Testis (tissue), 3 donors: ENCODE data around the gene ABHD15. TPM values are rescaled to one million over a fixed set of nuclear protein-coding genes. Genes with fewer than 3 reads are reported as not detected.

Experiments used
- DNase-seq: peaks from one replicate; pipeline ENCODE4 v3.0.0-alpha.2; 2019
- H3K27ac ChIP-seq, 2 donors: fragments of 200-600 bp; sonication (generic); one replicate each; pipeline ENCODE4 v1.5.1; 2019
- H3K27me3 ChIP-seq: fragments of 200-600 bp; sonication (generic); one replicate; pipeline ENCODE4 v1.5.1; 2019
- H3K36me3 ChIP-seq: fragments of 200-600 bp; sonication (generic); one replicate; pipeline ENCODE4 v1.5.1; 2017; ENCODE audit warnings: low read depth; ENCODE audit errors: missing control alignments
- H3K4me1 ChIP-seq: fragments of 200-600 bp; sonication (generic); one replicate; pipeline ENCODE4 v1.5.1; 2019
- H3K4me3 ChIP-seq, 2 donors: fragments of 200-600 bp; sonication (generic); one replicate each; pipeline ENCODE4 v1.5.1; 2017 to 2019
- H3K9me3 ChIP-seq: fragments of 200-600 bp; sonication (generic); one replicate; pipeline ENCODE4 v1.5.1; 2017
- CTCF ChIP-seq, 3 experiments: fragments of 450-650 bp in 2 of 3; fragments of 200-600 bp in 1 of 3; sonication (generic) in 1 of 3; IDR thresholded peaks; one replicate each; pipeline ENCODE4 v1.5.1; 2016 to 2019; ENCODE audit warnings: antibody characterized with exemption in 3 of 3, mild to moderate bottlenecking in 2 of 3, moderate library complexity in 1 of 3
- POLR2A ChIP-seq: fragments of 450-650 bp; IDR thresholded peaks from one replicate; pipeline ENCODE4 v1.6.1; 2017; ENCODE audit warnings: antibody characterized with exemption, mild to moderate bottlenecking, moderate library complexity
- WGBS, 2 donors: methylation state at CpG; one replicate each; pipeline ENCODE4 v1.1.5; 2018; 5-methylcytosine and 5-hydroxymethylcytosine counted together
- intact Hi-C: fragments of 100-400 bp; cut with DNase I; formaldehyde crosslinking; loops from one replicate; pipeline ENCODE4 v1.15.1; 2023; ENCODE audit warnings: low total_unique reads
- polyA plus RNA-seq: library from polyadenylated mRNA; stranded (reverse); fragments of 350-450 nt; fragmentation: Illumina TruSeq; extraction: RNeasy Lipid Tissue Mini Kit (QIAGEN cat#74804); gene quantifications from one replicate; pipeline ENCODE4 v1.2.3, GENCODE V29; 2014; ENCODE audit warnings: low read depth, low replicate concordance; ENCODE audit not compliant: insufficient read depth
- total RNA-seq, 2 donors: library from RNA; depleted of rRNA; stranded (reverse); fragments of >200 nt; gene quantifications; one replicate each; pipeline ENCODE4 v1.2.3, GENCODE V29; 2016

Gene ABHD15
- total and polyA plus RNA-seq, 3 donors from 2014 or later = 4.5 to 7.1 (median 5.7) TPM

GRCh38 chr17:29595107-29595942 is 28.5 kb upstream of the ABHD15 start:
- Histone ChIP-seq H3K36me3 (no peaks in the 10 kb centered on the region), H3K27me3 (no peaks in the 10 kb centered on the region), H3K4me3 (no peak overlapping the region), H3K4me1 (peaks cover 67% of the 10 kb centered on the region), H3K9me3 (no peaks in the 10 kb centered on the region), H3K27ac (no peak overlapping the region)
- WGBS, 2 donors = 57 to 61% methylated on average over 6 to 7 of the region's 7 CpGs
- DNase-seq = no peak
- TF ChIP-seq CTCF (IDR thresholded peaks at IDR 0.05) = no peak
- no peak for TF ChIP-seq POLR2A
- intact Hi-C loops = no loop called here

- Histone ChIP-seq H3K27ac (peak overlapping the region in 1 of 2 donors; percentile 41), H3K36me3 (no peaks in the 10 kb centered on the region), H3K9me3 (no peaks in the 10 kb centered on the region), H3K27me3 (no peaks in the 10 kb centered on the region), H3K4me1 (peaks cover 73% of the 10 kb centered on the region), H3K4me3 (peak overlapping the region in 1 of 2 donors; percentile 69)
- no peak for DNase-seq
- WGBS, 2 donors = 81 to 84% methylated on average over 9 to 11 of the region's 11 CpGs
- intact Hi-C loops = no loop called here
- no peak for TF ChIP-seq CTCF (IDR thresholded peaks at IDR 0.05)
- TF ChIP-seq POLR2A = no peak
Observed at GRCh38 chr17:29594519-29595090, 27.8 kb upstream of the ABHD15 start.

GRCh38 chr17:29593591-29594518 is 27.0 kb upstream of the ABHD15 start:
- H3K27ac ChIP-seq = peak overlapping the region in 1 of 2 donors; percentile 41
- no peaks in the 10 kb centered on the region for H3K27me3 ChIP-seq
- H3K4me1 ChIP-seq = peaks cover 72% of the 10 kb centered on the region
- H3K4me3 ChIP-seq = peak overlapping the region; percentile 63 to 69
- H3K9me3 ChIP-seq = no peaks in the 10 kb centered on the region
- no peaks in the 10 kb centered on the region for H3K36me3 ChIP-seq
- 3 to 4% methylated on average over 7 to 50 of the region's 64 CpGs for WGBS, 2 donors
- TF ChIP-seq POLR2A = no peak
- no peak for TF ChIP-seq CTCF (IDR thresholded peaks at IDR 0.05)
- intact Hi-C loops = no loop called here
- no peak for DNase-seq

GRCh38 chr17:29592850-29593551 is 26.2 kb upstream of the ABHD15 start, which contains the start of gene ANKRD13B:
Gene ANKRD13B, plus strand, starts transcription at chr17:29593132. Its CDS starts 490 bp downstream, at chr17:29593622.
- WGBS, 2 donors = 0% methylated on average over 18 to 83 of the region's 96 CpGs
- H3K4me1 ChIP-seq = peaks cover 68% of the 10 kb centered on the region
- H3K27ac ChIP-seq = peak within 1 kb of the TSS; percentile 48 to 70
- H3K9me3 ChIP-seq = no peaks in the 10 kb centered on the region
- H3K27me3 ChIP-seq = no peaks in the 10 kb centered on the region
- peak within 1 kb of the TSS; percentile 68 to 69 for H3K4me3 ChIP-seq
- intact Hi-C loops = no loop called here
- no peaks in the 10 kb centered on the region for H3K36me3 ChIP-seq
- DNase-seq = peak; percentile 82
- TF ChIP-seq POLR2A (no peak), CTCF (IDR thresholded peaks at IDR 0.05) (no peak)
